Stimulated activated CD8-positive, alpha-beta memory T cell treated with anti-CD3 and anti-CD28 coated beads, Interleukin-12 subunit alpha, Interleukin-12 subunit beta, amount 100 ng/mL, for 24 hours (primary cell): ENCODE data around the gene FBXO38.

Experiments used
- DNase-seq: peaks from one replicate; pipeline ENCODE4 v3.0.0-alpha.2; 2020; ENCODE audit errors: extremely low read depth

Gene FBXO38

GRCh38 chr5:148474025-148474511, 90.3 kb downstream of the FBXO38 start:
- no peak for DNase-seq

GRCh38 chr5:148476302-148476701, 92.5 kb downstream of the FBXO38 start:
- no peak for DNase-seq

- DNase-seq = no peak
Measured at GRCh38 chr5:148477429-148477828, 93.7 kb downstream of the FBXO38 start.

- no peak for DNase-seq
Measured at GRCh38 chr5:148482196-148482595, 98.4 kb downstream of the FBXO38 start.

GRCh38 chr5:148482697-148483462, 99.1 kb downstream of the FBXO38 start:
- peak; percentile 7 for DNase-seq

GRCh38 chr5:148483750-148484149, 100.0 kb downstream of the FBXO38 start:
- no peak for DNase-seq

GRCh38 chr5:148484651-148485050, 100.9 kb downstream of the FBXO38 start:
- DNase-seq = no peak

- DNase-seq = no peak
Measured at GRCh38 chr5:148486456-148486855, 102.7 kb downstream of the FBXO38 start.

- DNase-seq = no peak
Measured at GRCh38 chr5:148488757-148489156, 105.0 kb downstream of the FBXO38 start.

GRCh38 chr5:148491015-148491792, 107.4 kb downstream of the FBXO38 start:
- no peak for DNase-seq

- no peak for DNase-seq
Measured at GRCh38 chr5:148491793-148492184, 108.0 kb downstream of the FBXO38 start.

GRCh38 chr5:148492351-148492750, 108.6 kb downstream of the FBXO38 start:
- no peak for DNase-seq
